Cerebellar nuclear complex (tissue), 1 donor: ENCODE results near the gene POLQ.
A peak's percentile ranks its signal among the peaks of the same experiment; 100 is the strongest.
"Not testable (repeated sequence)": the region's sequence is repeated elsewhere in the genome, so short reads cannot be mapped to it uniquely, and the experiment has no call there.

Experiments used
- DNase-seq, 2 experiments: peaks; one replicate each; lab custom pipeline; 2025; lab: John Stamatoyannopoulos, UW

Gene POLQ

GRCh38 chr3:121508389-121508788 is 37.4 kb downstream of the POLQ start:
- DNase-seq = no peak

- no peak for DNase-seq
Measured at GRCh38 chr3:121505256-121505655, 40.5 kb downstream of the POLQ start.

- DNase-seq = no peak
Measured at GRCh38 chr3:121504618-121505017, 41.2 kb downstream of the POLQ start.

DNA sequence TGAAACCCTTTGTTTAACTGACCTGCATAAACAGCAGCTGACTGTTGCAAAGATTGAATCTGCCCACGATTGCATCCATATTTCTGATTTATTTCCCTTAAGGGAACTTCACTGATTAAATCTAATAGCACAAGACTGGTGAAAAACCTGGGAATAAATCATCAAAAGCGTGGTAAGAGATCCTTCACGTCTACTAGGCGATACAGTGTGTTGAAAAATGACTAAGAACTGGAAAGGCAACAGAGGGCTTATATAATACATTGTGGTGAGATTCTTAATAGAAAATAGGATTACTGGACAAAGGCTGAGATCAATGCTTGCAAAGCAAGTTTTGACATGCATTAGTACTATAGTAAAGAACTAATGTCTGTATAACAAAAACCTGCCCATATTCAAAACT is 49.0 kb downstream of the POLQ start:
- no peak for DNase-seq

- no peak for DNase-seq
Measured at GRCh38 chr3:121493431-121493830, 52.4 kb downstream of the POLQ start.

DNA sequence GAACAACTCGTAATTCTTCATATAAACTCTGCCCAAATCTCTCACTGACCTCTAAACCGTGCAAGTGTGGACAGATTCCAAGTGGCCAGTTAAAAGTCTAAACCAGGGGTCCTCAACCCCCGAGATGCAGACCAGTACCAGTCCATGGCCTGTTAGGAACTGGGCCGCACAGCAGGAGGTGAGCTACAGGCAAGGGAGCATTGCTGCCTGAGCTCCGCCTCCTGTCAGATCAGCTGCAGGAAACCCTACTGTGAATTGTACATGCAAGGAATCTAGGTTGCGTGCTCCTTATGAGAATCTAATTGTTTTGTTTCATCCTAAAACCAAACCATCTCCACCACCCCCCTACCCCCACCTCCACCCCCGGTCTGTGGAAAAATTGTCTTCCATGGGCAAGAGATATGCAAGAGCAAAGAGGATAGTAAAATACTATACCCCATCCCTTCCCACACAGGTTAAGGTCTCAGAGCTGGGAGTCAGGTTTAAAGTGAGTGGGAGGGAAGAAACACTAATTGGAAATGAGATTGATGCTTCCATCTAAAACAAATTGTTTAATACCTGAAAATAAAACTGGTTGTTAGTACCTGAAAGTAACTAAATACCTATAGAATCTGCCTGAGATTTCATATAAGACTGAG is 54.0 kb downstream of the POLQ start:
- no peak for DNase-seq

DNA sequence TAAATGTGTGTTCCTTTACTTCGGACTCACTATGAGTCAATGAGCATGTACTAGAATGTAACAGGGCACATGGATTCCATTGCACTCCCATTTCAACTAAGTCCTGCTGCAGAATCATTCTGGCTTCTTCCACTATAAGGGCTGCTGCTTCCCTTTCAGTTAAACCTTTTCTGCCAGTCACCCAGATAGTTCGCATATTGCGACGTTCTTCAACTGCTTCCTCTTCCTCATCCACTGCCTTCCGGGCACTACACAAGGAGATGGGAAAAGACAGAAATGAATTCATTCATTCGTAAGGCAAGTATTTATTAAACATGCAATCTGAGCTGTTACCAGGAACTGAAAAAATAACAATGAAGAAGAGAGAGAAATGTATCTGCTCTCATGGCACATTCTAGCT is 55.6 kb downstream of the POLQ start:
- DNase-seq = no peak

DNA sequence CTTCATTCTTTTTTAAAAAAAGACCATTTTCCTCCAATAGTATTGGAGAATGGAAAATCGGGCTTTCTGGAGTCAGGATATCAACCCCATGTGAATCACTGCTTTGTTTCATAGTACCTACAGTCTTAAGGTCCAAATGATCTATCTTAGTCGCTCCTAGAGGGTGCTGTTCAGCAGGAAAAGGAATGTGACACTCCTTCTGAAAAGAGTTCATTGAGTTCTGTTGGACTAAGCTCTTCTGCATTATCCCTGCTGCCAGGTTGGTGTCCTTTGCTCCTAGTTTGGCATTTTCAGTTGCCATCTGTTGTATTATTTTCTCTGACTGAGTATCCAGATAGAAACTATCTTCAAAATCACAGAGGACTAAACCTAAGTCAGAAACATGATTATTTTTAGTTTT is 57.2 kb downstream of the POLQ start:
- peak in 1 of 2 experiments; percentile 17 for DNase-seq

GRCh38 chr3:121483290-121483689 is 62.5 kb downstream of the POLQ start:
- no peak for DNase-seq

DNA sequence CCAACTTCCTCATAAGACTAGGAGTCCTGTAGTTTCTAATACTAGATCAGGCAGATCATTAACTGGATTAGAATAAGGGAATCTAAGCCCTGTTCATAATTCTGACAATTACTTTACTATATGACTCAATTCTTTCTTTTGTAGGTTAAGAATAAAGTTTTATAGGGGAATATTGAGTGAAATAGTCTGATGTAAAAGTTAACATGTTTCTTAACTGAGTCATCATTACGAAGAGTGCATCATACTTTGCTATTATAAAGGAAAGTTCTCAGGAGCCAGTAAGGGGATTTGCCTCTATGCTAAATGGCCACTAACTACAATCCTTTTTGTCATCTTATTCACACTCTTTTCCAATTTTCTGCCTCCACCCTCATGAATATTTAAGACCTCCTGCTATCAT is 63.1 kb downstream of the POLQ start:
- DNase-seq = no peak

- no peak for DNase-seq
Measured at GRCh38 chr3:121481106-121481880, 64.5 kb downstream of the POLQ start.

DNA sequence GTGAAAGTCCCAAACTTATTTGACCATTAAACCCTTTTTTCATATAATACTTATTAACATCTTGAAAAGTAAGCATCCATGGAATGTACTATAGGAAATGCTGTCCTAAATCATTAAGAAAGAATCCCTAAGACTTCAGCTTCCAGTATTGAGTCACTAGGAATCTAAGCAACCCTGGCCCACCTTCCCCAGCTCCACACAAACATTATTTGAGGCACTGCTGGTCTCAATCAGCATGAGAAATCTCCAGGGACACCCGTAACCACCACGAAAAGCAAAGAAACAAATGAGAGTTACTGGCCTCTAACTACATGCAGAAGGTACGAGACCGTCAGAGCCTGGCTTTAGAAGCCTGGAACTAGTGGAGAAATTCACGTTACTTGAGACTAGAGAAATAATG is 68.2 kb downstream of the POLQ start:
- DNase-seq = no peak

DNA sequence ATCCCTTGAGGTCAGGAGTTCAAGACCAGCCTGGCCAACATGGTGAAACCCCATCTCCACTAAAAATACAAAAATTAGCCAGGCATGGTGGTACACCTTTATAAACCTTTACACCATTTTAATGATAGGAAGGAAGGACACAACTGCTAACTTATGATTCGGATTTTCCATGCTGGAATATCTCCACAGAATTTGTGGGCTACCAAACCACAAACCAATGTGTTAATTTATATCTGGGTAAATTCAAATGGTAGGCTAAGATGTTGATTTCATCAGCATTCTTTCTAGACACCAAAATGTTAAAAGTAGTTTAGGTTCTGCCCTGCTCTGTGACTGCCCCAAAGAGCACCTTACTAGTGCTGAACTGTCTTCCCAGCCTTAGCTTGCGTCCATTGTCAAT is 72.8 kb downstream of the POLQ start:
- no peak for DNase-seq

- DNase-seq = no peak
Measured at GRCh38 chr3:121467085-121467484, 78.7 kb downstream of the POLQ start.

DNA sequence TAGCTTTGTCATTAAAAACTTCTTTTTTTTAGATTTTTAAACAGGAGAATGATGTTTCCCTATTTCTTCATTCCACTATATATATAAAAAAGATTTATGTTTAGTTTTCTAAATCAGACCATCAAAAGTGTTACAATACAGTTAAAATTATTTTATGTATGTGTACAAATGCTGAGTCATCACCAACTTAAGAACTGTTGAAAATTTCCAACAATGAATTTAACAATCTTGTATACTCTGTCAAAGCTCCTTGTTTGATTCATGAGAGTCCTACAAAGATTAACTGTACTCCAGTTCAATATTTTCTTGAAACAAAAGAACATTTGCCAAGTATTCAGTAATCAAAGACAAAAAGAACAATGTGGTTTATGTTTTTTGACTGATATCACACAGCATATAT is 82.0 kb downstream of the POLQ start:
- no peak for DNase-seq

DNA sequence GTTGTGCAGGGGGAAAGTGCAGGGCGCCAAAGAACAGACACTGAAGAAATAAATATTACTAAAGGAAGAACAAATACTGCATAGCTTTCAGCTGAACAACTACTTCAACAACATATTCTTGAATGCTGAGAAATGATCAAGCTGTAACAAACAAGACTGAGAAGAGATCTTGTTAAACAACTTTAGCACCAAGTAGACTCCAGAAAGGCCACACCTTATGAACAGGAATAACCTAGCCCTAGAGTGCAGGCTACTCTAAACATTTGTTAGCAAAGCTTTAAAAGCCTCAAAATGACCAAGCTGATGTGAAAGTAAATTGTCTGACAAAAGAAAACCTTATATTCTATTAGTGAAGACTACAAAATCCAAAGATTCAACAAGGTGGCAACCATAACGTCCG is 83.2 kb downstream of the POLQ start:
- no peak for DNase-seq

DNA sequence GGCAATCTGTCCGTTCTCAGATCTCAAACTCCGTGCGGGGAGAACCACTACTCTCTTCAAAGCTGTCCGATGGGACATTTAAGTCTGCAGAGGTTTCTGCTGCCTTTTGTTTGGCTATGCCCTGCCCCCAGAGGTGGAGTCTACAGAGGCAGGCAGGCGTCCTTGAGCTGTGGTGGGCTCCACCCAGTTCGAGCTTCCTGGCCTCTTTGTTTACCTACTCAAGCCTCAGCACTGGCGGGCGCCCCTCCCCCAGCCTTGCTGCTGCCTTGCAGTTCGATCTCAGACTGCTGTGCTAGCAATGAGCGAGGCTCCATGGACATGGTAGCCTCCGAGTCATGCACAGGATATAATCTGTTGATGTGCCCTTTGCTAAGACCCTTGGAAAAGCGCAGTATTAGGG is 94.0 kb downstream of the POLQ start:
- DNase-seq = not testable (repeated sequence)

DNA sequence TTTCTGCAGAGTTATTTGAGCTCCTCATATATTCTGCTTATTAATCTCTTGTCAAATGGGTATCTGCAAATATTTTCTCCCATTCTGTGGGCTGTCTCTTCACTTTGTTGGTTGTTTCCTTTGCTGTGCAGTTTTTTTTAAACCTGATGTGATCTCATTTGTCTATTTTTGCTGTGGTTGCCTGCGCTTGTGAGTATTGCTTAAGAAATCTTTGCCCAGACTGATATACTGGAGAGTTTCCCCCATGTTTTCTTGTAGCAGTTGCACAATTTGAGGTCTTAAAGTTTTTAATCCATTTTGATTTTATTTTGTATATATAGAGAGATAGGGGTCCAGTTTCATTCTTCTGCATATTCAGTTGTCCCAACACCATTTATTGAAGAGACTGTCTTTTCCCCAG is 102.3 kb downstream of the POLQ start:
- no peak for DNase-seq

- DNase-seq = no peak
Measured at GRCh38 chr3:121436641-121437040, 109.1 kb downstream of the POLQ start.

- no peak for DNase-seq
Measured at GRCh38 chr3:121436074-121436473, 109.7 kb downstream of the POLQ start.

- DNase-seq = no peak
Measured at GRCh38 chr3:121431726-121432517, 113.9 kb downstream of the POLQ start.

GRCh38 chr3:121430664-121431215 is 115.0 kb downstream of the POLQ start:
- DNase-seq = no peak

DNA sequence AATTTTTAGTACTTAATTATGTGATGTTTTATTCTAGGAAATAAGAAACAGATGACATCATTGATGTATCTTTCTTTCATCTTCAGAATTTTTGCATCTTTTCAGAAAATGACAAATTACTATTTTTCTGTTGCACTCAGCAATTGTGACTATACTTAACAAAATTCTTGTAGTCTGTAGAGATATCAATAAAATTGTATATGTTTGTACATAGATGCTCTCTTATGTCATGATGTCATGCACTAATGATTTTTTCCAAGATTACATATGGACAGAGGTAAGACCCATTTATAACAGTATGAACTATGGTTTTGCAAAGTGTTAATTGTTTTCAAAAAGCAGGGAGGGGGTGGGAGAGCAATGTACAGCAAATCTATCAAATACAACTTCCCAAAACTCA is 121.2 kb downstream of the POLQ start:
- DNase-seq = no peak
